ENCODE data around the gene ISOC1. TPM values are rescaled to one million over a fixed set of nuclear protein-coding genes. Genes with fewer than 3 reads are reported as not detected.
A peak's percentile ranks its signal among the peaks of the same experiment; 100 is the strongest.

ISOC1 gene
- total RNA-seq, 4 donors from 2014 or later = 30.7 to 141 (median 71.5) TPM

DNA sequence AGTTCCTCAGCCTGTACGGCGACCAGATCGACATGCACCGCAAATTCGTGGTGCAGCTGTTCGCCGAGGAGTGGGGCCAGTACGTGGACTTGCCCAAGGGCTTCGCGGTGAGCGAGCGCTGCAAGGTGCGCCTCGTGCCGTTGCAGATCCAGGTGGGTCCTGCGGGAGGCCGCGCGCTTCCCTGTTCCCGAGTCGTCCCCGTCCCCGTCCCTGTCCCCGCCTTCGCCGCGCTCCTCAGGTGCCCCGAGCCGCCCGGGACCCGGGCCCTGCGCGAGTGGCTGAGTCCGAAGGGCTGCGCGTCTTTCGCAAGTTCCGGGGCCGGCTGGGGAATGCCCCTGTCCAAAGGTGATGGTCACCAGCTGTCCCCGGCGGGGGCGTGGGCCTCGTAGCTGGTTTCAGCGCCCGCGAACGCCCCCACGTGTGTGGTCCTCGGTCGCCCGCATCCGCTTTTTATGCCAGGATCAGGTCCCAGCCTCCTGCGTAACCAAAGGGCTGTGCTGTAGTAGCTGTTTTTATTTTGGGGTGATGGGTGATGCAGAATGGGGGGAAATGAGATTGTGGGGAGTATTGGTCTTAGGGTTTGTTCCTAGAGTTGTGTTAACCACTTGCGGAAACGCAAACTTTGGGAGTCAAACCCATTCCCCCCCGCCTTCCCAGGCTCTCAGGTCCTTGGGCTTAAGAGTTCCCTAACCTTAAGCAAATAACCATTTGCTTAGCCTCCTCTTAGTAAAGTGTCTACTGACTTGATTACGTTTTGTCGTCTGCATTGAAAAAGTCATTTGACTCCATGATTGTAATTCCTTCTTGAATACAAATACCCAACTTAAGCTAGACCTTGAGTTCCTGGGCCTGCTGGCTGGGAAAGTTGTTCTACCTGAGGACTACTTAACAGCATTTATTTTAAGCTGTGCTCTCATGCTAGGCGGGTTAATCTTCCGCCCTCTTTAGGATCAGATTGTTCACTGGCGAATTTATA, 663 bp downstream of the ISOC1 start:
- no peak for TF ChIP-seq POLR2A (IDR thresholded peaks at IDR 0.05)
- TF ChIP-seq, protein P1, sequence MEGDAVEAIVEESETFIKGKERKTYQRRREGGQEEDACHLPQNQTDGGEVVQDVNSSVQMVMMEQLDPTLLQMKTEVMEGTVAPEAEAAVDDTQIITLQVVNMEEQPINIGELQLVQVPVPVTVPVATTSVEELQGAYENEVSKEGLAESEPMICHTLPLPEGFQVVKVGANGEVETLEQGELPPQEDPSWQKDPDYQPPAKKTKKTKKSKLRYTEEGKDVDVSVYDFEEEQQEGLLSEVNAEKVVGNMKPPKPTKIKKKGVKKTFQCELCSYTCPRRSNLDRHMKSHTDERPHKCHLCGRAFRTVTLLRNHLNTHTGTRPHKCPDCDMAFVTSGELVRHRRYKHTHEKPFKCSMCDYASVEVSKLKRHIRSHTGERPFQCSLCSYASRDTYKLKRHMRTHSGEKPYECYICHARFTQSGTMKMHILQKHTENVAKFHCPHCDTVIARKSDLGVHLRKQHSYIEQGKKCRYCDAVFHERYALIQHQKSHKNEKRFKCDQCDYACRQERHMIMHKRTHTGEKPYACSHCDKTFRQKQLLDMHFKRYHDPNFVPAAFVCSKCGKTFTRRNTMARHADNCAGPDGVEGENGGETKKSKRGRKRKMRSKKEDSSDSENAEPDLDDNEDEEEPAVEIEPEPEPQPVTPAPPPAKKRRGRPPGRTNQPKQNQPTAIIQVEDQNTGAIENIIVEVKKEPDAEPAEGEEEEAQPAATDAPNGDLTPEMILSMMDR (IDR thresholded peaks at IDR 0.05) = no peak
- H3K27ac ChIP-seq = peak overlapping the region; percentile 82 to 90
- no peaks in the 10 kb centered on the region for H3K27me3 ChIP-seq
- no peaks in the 10 kb centered on the region for H3K9me3 ChIP-seq
- no peaks in the 10 kb centered on the region for H3K36me3 ChIP-seq
- peak; percentile 67 for DNase-seq
- H3K4me3 ChIP-seq = peak overlapping the region; percentile 59 to 87
- no peaks in the 10 kb centered on the region for H3K4me1 ChIP-seq
- intact Hi-C loops (cut with DNase I; ENCODE audit: low total_unique reads) = no loop called here

DNA sequence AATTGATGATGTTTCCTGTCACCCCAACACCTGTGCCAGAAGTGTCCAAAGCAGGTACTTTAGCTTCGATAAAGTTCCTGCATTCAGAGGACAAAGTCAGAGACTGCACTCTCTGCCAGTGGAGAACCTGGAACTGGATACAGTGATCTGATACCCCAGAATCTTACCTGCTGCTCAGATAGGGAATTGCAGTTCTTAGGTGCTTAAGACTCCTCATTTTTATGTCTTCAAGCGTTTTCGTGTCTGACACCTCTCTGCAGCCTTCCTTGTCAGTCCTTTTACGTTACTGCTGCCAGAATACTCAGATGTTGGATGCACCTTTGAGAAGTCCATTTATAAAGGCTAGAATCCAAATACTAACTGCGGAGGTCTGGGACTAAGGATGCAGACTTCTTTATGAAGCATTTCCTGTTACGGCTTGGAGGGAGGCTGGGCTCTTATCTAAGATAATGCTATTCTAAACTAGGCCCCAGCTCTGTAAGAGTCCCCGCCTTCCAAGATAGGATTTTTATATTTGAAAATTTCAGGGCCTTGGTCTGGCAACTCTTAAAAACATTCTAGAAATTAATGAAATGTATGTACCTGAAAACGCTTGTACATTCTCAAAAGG, 1.9 kb downstream of the ISOC1 start:
- Histone ChIP-seq H3K36me3 (no peaks in the 10 kb centered on the region), H3K4me1 (no peaks in the 10 kb centered on the region), H3K9me3 (no peaks in the 10 kb centered on the region), H3K27ac (peak overlapping the region; percentile 82 to 90), H3K4me3 (peak overlapping the region; percentile 59 to 87), H3K27me3 (no peaks in the 10 kb centered on the region)
- DNase-seq = no peak
- TF ChIP-seq POLR2A (IDR thresholded peaks at IDR 0.05) = no peak
- TF ChIP-seq, protein P1 (IDR thresholded peaks at IDR 0.05) = peak in 2 of 4 experiments; percentile 15 to 17
- intact Hi-C loops (cut with DNase I; ENCODE audit: low total_unique reads) = no loop called here

DNA sequence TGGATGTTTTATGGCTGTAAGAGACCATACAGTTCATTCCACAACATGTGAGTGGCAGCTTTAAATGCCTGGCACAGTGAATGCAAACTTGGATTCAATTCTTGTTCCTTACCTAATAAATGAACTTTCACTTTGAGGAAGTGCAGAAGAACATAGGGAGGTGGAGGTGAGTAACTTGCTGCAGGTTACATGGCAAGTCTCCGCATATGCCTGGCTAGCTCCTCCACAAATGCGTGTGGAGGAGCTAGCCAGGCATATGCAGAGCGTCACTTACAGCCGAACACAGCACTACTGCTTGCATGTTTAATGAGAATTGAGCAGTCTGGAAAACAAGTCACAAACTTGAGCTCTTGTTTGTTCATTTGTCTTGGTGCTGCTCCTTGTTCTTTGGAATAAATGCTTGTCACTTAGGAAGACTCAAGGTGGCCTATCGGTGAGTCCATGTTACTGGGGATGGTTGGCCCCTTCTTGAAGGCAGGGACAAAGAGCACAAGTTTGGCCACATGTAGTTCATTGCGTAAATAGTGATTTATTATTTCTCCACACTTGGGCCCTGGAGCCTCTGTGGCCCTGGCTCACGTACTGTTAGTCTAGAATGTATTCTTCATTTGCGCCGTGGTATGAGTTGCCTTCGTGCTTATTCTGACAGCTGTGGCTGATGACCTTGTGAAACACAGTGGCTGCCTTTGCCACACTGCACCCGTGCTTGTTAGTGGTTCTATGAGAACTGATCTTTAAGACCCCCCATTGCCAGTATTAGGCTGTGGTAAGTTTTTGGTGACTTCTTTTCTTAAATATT, 3.1 kb downstream of the ISOC1 start:
- peak in 1 of 2 donors; percentile 24 for DNase-seq
- Histone ChIP-seq H3K27me3 (no peaks in the 10 kb centered on the region), H3K4me3 (peak overlapping the region in 1 of 2 donors; percentile 59), H3K36me3 (no peaks in the 10 kb centered on the region), H3K27ac (peak overlapping the region; percentile 82 to 90), H3K9me3 (no peaks in the 10 kb centered on the region), H3K4me1 (no peaks in the 10 kb centered on the region)
- intact Hi-C loops (cut with DNase I; ENCODE audit: low total_unique reads) = no loop called here
- TF ChIP-seq POLR2A (IDR thresholded peaks at IDR 0.05) = no peak
- TF ChIP-seq, protein P1 (IDR thresholded peaks at IDR 0.05) = no peak

DNA sequence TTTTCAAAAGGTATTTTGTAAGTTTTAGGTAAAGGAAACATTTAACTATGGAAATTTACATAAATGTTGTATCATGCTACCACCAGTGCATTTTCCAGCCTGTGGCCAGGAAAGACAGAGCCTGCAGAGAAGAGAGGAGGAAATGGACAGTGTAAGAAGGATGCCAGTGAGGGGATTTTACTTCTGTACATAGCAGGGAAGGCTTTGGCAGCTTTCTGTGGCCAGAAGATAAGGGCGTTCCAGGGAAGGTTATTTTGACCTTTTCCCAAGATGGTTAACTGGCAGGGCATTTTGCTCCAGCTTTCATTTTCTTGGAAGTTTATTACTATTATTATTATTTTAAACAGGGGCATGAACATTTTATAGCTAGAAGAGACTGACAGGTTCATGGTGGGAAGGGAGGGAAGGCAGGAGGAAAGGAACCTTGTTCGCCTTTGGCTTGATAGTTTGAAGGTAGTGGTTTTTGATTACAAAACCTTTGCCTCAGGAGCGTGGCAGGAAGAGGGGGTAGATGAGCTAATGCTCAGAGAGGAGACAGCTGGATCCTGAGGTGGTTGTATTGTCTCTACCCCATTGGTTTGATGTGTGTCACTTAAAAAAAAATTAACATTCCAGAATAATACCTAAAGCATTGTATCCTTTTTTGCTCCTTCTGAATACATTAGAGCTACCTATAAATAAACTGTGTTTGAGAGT, 4.1 kb downstream of the ISOC1 start:
- Histone ChIP-seq H3K4me1 (no peaks in the 10 kb centered on the region), H3K27me3 (no peaks in the 10 kb centered on the region), H3K36me3 (no peaks in the 10 kb centered on the region), H3K9me3 (no peaks in the 10 kb centered on the region), H3K27ac (peak overlapping the region; percentile 82 to 90), H3K4me3 (peak overlapping the region in 1 of 2 donors; percentile 59)
- TF ChIP-seq, protein P1 (IDR thresholded peaks at IDR 0.05) = no peak
- no peak for TF ChIP-seq POLR2A (IDR thresholded peaks at IDR 0.05)
- DNase-seq = peak in 1 of 2 donors; percentile 22
- intact Hi-C loops (cut with DNase I; ENCODE audit: low total_unique reads) = no loop called here

Data from uterus (tissue), 4 donors.